IMR-90 (cell line): ENCODE data around the gene BPGM. TPM values are rescaled to one million over a fixed set of nuclear protein-coding genes. Genes with fewer than 3 reads are reported as not detected.

Experiments
- ATAC-seq: fragments of 200-7000 bp; cut with Tn5 transposase; 2 replicates; pipeline ENCODE4 v1.9.1; 2020; ENCODE audit warnings: low read depth, mild to moderate bottlenecking, moderate library complexity
- BruUV-seq: library from RNA; stranded (reverse); fragments of 400-500 nt; replicated peaks from 2 replicates; lab custom pipeline; 2021; lab: Mats Ljungman, UMichigan
- CTCF ChIA-PET: fragments of 300-600 bp; formaldehyde crosslinking; extraction: SDS; loops from one replicate; lab custom pipeline; 2021; ENCODE audit warnings: antibody characterized with exemption; lab: Yijun Ruan, JAX
- POLR2A ChIA-PET: fragments of 300-600 bp; sonication (Branson Sonifier 250); formaldehyde crosslinking; loops from one replicate; lab custom pipeline; 2022; ENCODE audit warnings: antibody characterized with exemption; ENCODE audit not compliant: unreplicated experiment; lab: Charles Lee
- DNase-seq: peaks from one replicate; pipeline ENCODE4 v3.0.0; 2013
- H2AFZ ChIP-seq: replicated peaks from 2 replicates; pipeline ENCODE3; 2013; ENCODE audit warnings: low read length, mild to moderate bottlenecking; ENCODE audit not compliant: poor library complexity
- H2AK5ac ChIP-seq: 2 replicates; pipeline ENCODE4 v1.6.1; 2013; ENCODE audit warnings: low read depth, low read length, inconsistent platforms
- H2AK9ac ChIP-seq: replicated peaks from 2 replicates; pipeline ENCODE3; 2013; ENCODE audit warnings: mild to moderate bottlenecking, low read depth, low read length, moderate library complexity; ENCODE audit not compliant: poor library complexity
- H2BK120ac ChIP-seq: 2 replicates; pipeline ENCODE4 v1.6.1; 2013; ENCODE audit warnings: low read depth, low read length, inconsistent platforms
- H2BK15ac ChIP-seq: 3 replicates; pipeline ENCODE4 v1.6.1; 2013; ENCODE audit warnings: low read depth, low read length, inconsistent platforms
- H2BK20ac ChIP-seq: 2 replicates; pipeline ENCODE4 v1.6.1; 2013; ENCODE audit warnings: low read depth, mild to moderate bottlenecking, inconsistent platforms, low read length, moderate library complexity
- H2BK5ac ChIP-seq: 2 replicates; pipeline ENCODE4 v1.6.1; 2013; ENCODE audit warnings: mild to moderate bottlenecking, low read depth, low read length, inconsistent platforms; ENCODE audit not compliant: poor library complexity, severe bottlenecking
- H3K14ac ChIP-seq: replicated peaks from 2 replicates; pipeline ENCODE4 v1.6.1; 2013; ENCODE audit warnings: low read depth, low read length, inconsistent platforms
- H3K18ac ChIP-seq: 2 replicates; pipeline ENCODE4 v1.6.1; 2013; ENCODE audit warnings: low read depth, low read length, control low read depth
- H3K23ac ChIP-seq: 2 replicates; pipeline ENCODE4 v1.6.1; 2013; ENCODE audit warnings: low read depth, low read length, inconsistent platforms
- H3K27ac ChIP-seq: 2 replicates; pipeline ENCODE4 v1.5.1; 2013; ENCODE audit warnings: mild to moderate bottlenecking, control low read depth, low read length; ENCODE audit not compliant: insufficient read depth
- H3K27me3 ChIP-seq: 2 replicates; pipeline ENCODE4 v1.6.1; 2013; ENCODE audit warnings: low read length; ENCODE audit not compliant: control insufficient read depth, insufficient read depth
- H3K36me3 ChIP-seq: 2 replicates; pipeline ENCODE4 v1.6.1; 2013; ENCODE audit warnings: low read length, mixed read lengths; ENCODE audit not compliant: control insufficient read depth, insufficient read depth
- H3K4ac ChIP-seq: 2 replicates; pipeline ENCODE4 v1.6.1; 2013; ENCODE audit warnings: low read depth, low read length, inconsistent platforms
- H3K4me1 ChIP-seq: 2 replicates; pipeline ENCODE4 v1.6.1; 2013; ENCODE audit warnings: low read length, mixed read lengths; ENCODE audit not compliant: control insufficient read depth, insufficient read depth
- H3K4me2 ChIP-seq: 2 replicates; pipeline ENCODE4 v1.6.1; 2013; ENCODE audit warnings: low read depth, mild to moderate bottlenecking, control low read depth, low read length, moderate library complexity
- H3K4me3 ChIP-seq: 2 replicates; pipeline ENCODE4 v1.5.1; 2013; ENCODE audit warnings: low read depth, mild to moderate bottlenecking, control low read depth, low read length, moderate library complexity; ENCODE audit not compliant: insufficient read depth
- H3K56ac ChIP-seq: 2 replicates; pipeline ENCODE4 v1.6.1; 2013; ENCODE audit warnings: low read length, inconsistent platforms; ENCODE audit not compliant: insufficient read depth; ENCODE audit errors: extremely low read depth
- H3K79me1 ChIP-seq, 2 experiments: 2 replicates each; pipeline ENCODE4 v1.6.1; 2013; ENCODE audit warnings: low read length in 2 of 2, inconsistent platforms in 1 of 2, low read depth in 1 of 2
- H3K9ac ChIP-seq: 2 replicates; pipeline ENCODE4 v1.6.1; 2013; ENCODE audit warnings: low read depth, low read length, control low read depth
- H3K9me1 ChIP-seq: 2 replicates; pipeline ENCODE4 v1.6.1; 2013; ENCODE audit warnings: low read length, inconsistent platforms; ENCODE audit not compliant: insufficient read depth
- H3K9me3 ChIP-seq: 2 replicates; pipeline ENCODE4 v1.6.1; 2013; ENCODE audit warnings: low read length; ENCODE audit not compliant: control insufficient read depth, insufficient read depth
- H4K20me1 ChIP-seq: 2 replicates; pipeline ENCODE4 v1.6.1; 2013; ENCODE audit warnings: low read length, inconsistent platforms; ENCODE audit not compliant: insufficient read depth
- H4K5ac ChIP-seq: 2 replicates; pipeline ENCODE4 v1.6.1; 2013; ENCODE audit warnings: mild to moderate bottlenecking, low read depth, low read length, control low read depth
- H4K8ac ChIP-seq, 2 experiments: 2 replicates each; pipeline ENCODE4 v1.6.1; 2013; ENCODE audit warnings: low read depth in 2 of 2, low read length in 2 of 2, control low read depth in 1 of 2, inconsistent platforms in 1 of 2
- H4K91ac ChIP-seq: 2 replicates; pipeline ENCODE4 v1.6.1; 2013; ENCODE audit warnings: low read depth, low read length, inconsistent platforms; ENCODE audit not compliant: insufficient read depth
- CHD1 ChIP-seq: IDR thresholded peaks from 2 replicates; pipeline ENCODE4 v1.6.1; 2012; ENCODE audit warnings: low read depth, low read length, improper control_type of control experiment
- MAFK ChIP-seq: IDR thresholded peaks from 2 replicates; pipeline ENCODE4 v1.6.1; 2012; ENCODE audit warnings: low read depth, low read length, improper control_type of control experiment
- MAZ ChIP-seq: IDR thresholded peaks from 2 replicates; pipeline ENCODE4 v1.6.1; 2012; ENCODE audit warnings: low read depth, mild to moderate bottlenecking, low read length, improper control_type of control experiment, moderate library complexity, borderline replicate concordance
- RAD21 ChIP-seq: IDR thresholded peaks from 2 replicates; pipeline ENCODE4 v1.6.1; 2012; ENCODE audit warnings: low read length, improper control_type of control experiment
- RCOR1 ChIP-seq: IDR thresholded peaks from 2 replicates; pipeline ENCODE4 v1.6.1; 2012; ENCODE audit warnings: mild to moderate bottlenecking, low read length, improper control_type of control experiment; ENCODE audit not compliant: insufficient replicate concordance
- RFX5 ChIP-seq: IDR thresholded peaks from 2 replicates; pipeline ENCODE4 v1.8.0; 2012; ENCODE audit warnings: low read depth, mild to moderate bottlenecking, low read length, moderate library complexity
- WGBS, 2 experiments: methylation state at CpG; one replicate each; pipeline versions ENCODE4 v1.1.5 to v1.1.7; 2013; ENCODE audit warnings: missing lambda C conversion rate in 2 of 2; ENCODE audit not compliant: insufficient read length in 1 of 2; ENCODE audit errors: extremely low coverage in 2 of 2; 5-methylcytosine and 5-hydroxymethylcytosine counted together
- dilution Hi-C: fragments of 300-500 bp; cut with HindIII; formaldehyde crosslinking; loops from one replicate; pipeline ENCODE4 v1.14.3; 2018; ENCODE audit warnings: low sequenced_read_pairs; ENCODE audit not compliant: unreplicated experiment
- in situ Hi-C: fragments of 300-500 bp; cut with MboI; formaldehyde crosslinking; loops from 3 replicates; pipeline ENCODE4 v1.14.3; 2019; ENCODE audit warnings: low sequenced_read_pairs, inconsistent platforms, mixed read lengths
- intact Hi-C: fragments of 100-400 bp; cut with micrococcal nuclease; formaldehyde crosslinking; loops from 2 replicates; pipeline ENCODE4 v1.10.0; 2022
- polyA plus RNA-seq, 3 experiments: library from polyadenylated mRNA; depleted of rRNA; stranded (reverse); fragments of >200 nt; gene quantifications; 2 replicates each; pipeline ENCODE4 v1.2.3, GENCODE V29; 2012; ENCODE audit warnings: low replicate concordance in 1 of 3
- total RNA-seq: library from RNA; depleted of rRNA; stranded (reverse); fragments of >200 nt; gene quantifications from 2 replicates; pipeline ENCODE4 v1.2.3, GENCODE V29; 2012
- TF ChIP-seq, protein P1 (sequence below): conservative IDR thresholded peaks from 2 replicates; pipeline ENCODE4 v1.5.1; 2012; ENCODE audit warnings: mild to moderate bottlenecking, low read depth, low read length, improper control_type of control experiment
- TF ChIP-seq, protein P2 (sequence below): fragments of 150-350 bp; IDR thresholded peaks from 2 replicates; pipeline ENCODE4 v1.6.1; 2016; ENCODE audit warnings: low read depth, mild to moderate bottlenecking, low read length, moderate library complexity, borderline replicate concordance

Gene BPGM
- total and polyA plus RNA-seq, 2 of the 4 experiments (the other 2 are of a cell fraction): 18.8 to 20.0 TPM

DNA sequence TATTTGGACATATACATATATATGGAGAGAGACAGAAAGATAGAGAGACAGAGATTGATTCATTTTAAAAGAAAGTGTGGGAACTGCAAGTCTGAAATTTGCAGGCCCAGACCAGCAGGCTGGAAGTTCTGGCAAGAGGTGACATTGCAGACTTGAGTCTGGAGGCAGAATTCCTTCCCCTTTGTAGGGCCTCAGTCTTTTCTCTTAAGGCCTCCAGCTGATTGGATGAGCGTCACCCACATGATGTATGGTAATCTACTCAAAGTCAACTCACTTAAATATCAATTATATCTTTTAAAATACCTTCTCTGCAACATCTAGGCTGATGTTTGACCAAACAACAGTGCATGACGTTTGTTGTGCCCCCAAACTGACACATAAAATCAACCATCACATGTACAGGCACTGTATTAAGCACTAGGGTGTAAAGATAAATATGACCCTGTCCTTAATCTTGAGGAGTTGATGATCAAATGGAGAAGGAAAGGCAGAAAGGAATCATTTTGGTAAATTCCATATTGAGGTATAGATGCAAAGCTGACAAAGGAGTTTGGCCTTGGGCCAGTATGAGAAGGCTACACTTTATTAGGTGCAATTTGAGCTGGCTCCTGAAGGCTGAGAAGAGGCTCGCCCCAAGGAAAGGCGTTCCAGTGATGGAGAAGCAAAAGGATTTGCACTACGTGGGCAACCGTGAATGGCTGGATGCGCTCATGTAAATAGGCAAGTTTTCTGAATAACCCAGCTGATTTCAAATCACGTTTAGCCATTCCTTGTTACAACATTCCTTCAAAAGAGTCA, 52.6 kb downstream of the BPGM start (continued):
- no peak for TF ChIP-seq RFX5

DNA sequence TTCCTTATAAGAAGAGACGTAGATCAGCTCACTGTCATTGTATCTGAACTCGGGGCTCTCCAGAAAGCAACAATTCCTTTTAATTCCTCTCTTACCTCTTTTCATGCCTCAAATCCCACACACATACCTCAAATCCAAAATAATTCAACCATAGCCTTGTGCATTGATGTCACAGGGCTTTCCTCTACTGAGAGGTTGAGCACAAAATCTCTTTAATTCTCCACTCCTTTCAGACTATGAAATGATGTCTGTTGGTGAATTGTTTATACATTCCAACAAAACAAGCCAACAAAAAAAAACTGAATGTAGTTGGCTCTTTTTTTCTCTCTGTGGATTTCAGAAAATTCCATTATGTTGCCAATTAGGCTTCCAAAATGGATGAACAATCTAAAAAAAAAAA, 53.2 kb downstream of the BPGM start:
- no peaks in the 10 kb centered on the region for H4K20me1 ChIP-seq
- no peak overlapping the region for H2BK5ac ChIP-seq
- TF ChIP-seq, protein P1, sequence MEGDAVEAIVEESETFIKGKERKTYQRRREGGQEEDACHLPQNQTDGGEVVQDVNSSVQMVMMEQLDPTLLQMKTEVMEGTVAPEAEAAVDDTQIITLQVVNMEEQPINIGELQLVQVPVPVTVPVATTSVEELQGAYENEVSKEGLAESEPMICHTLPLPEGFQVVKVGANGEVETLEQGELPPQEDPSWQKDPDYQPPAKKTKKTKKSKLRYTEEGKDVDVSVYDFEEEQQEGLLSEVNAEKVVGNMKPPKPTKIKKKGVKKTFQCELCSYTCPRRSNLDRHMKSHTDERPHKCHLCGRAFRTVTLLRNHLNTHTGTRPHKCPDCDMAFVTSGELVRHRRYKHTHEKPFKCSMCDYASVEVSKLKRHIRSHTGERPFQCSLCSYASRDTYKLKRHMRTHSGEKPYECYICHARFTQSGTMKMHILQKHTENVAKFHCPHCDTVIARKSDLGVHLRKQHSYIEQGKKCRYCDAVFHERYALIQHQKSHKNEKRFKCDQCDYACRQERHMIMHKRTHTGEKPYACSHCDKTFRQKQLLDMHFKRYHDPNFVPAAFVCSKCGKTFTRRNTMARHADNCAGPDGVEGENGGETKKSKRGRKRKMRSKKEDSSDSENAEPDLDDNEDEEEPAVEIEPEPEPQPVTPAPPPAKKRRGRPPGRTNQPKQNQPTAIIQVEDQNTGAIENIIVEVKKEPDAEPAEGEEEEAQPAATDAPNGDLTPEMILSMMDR: no peak
- no peak for TF ChIP-seq MAZ
- no peak for TF ChIP-seq RFX5
- TF ChIP-seq, protein P2, sequence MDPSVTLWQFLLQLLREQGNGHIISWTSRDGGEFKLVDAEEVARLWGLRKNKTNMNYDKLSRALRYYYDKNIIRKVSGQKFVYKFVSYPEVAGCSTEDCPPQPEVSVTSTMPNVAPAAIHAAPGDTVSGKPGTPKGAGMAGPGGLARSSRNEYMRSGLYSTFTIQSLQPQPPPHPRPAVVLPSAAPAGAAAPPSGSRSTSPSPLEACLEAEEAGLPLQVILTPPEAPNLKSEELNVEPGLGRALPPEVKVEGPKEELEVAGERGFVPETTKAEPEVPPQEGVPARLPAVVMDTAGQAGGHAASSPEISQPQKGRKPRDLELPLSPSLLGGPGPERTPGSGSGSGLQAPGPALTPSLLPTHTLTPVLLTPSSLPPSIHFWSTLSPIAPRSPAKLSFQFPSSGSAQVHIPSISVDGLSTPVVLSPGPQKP: no peak
- TF ChIP-seq CHD1: no peak
- TF ChIP-seq MAFK: no peak
- TF ChIP-seq RCOR1: no peak
- TF ChIP-seq RAD21: no peak
- H2AK9ac ChIP-seq: no peak overlapping the region
- H3K23ac ChIP-seq: no peak overlapping the region
- H2BK15ac ChIP-seq: no peak overlapping the region
- no peak overlapping the region for H3K4me3 ChIP-seq
- H2AK5ac ChIP-seq: no peak overlapping the region
- H3K9ac ChIP-seq: no peak overlapping the region
- H3K4me2 ChIP-seq: no peak overlapping the region
- ATAC-seq (no peak), DNase-seq (no peak)
- H3K4me1 ChIP-seq: peaks cover 5% of the 10 kb centered on the region
- no peak overlapping the region for H3K18ac ChIP-seq
- H3K27me3 ChIP-seq: no peaks in the 10 kb centered on the region
- BruUV-seq: no TSS peak
- no peak overlapping the region for H2AFZ ChIP-seq
- no peak overlapping the region; the same call in 1 of the 2 replicates for H4K91ac ChIP-seq
- dilution Hi-C loops: no loop called here
- no peak overlapping the region for H3K27ac ChIP-seq
- no peak overlapping the region for H3K56ac ChIP-seq
- no peak overlapping the region for H4K5ac ChIP-seq
- POLR2A ChIA-PET: no interaction called here
- in situ Hi-C loops: loop anchor here (5.0 to 25.0 kb wide), 2 partner anchors 72 to 862 kb away; partner anchors contain the start of gene NUP205
- no CpG with 5 or more reads among the region's 2 CpGs for WGBS, 2 experiments
- no peak overlapping the region for H3K4ac ChIP-seq
- H4K8ac ChIP-seq: no peak overlapping the region
- H3K14ac ChIP-seq: no peak overlapping the region
- peaks cover 2% of the 10 kb centered on the region; the same call in 1 of the 2 replicates for H3K9me1 ChIP-seq
- H3K79me1 ChIP-seq: no peaks in the 10 kb centered on the region
- no peaks in the 10 kb centered on the region for H3K36me3 ChIP-seq
- CTCF ChIA-PET: no interaction called here
- H2BK120ac ChIP-seq: no peak overlapping the region
- H2BK20ac ChIP-seq: no peak overlapping the region
- intact Hi-C loops: no loop called here
- no peaks in the 10 kb centered on the region for H3K9me3 ChIP-seq
